ENCODE results near the gene KPTN. TPM values are rescaled to one million over a fixed set of nuclear protein-coding genes. Genes with fewer than 3 reads are reported as not detected.

Gene KPTN
- total and polyA plus RNA-seq, 4 donors: 7.1 to 29.0 (median 17.5) TPM

GRCh38 chr19:47509973-47510372 lies 26.0 kb upstream of the KPTN start:
- Histone ChIP-seq H3K36me3 (ENCODE audit: control insufficient read depth, insufficient read depth, low read length) (peaks cover 45% of the 10 kb centered on the region), H3K27ac (ENCODE audit: low read depth, low read length) (peak overlapping the region; percentile 61), H3K27me3 (ENCODE audit: control insufficient read depth, insufficient read depth, low read length) (no peaks in the 10 kb centered on the region), H3K9me3 (ENCODE audit: control insufficient read depth, insufficient read depth, low read length) (no peaks in the 10 kb centered on the region), H3K4me1 (ENCODE audit: control insufficient read depth, insufficient read depth, low read length) (peaks cover 76% of the 10 kb centered on the region), H3K4me3 (ENCODE audit: low read depth, low read length) (no peak overlapping the region)
- 55% methylated on average over 6 of the region's 8 CpGs for WGBS (ENCODE audit: insufficient coverage)
- DNase-seq (ENCODE audit: low read depth in 4 of 6, low spot score in 6 of 6): peak in 1 of 6 donors; percentile 63

GRCh38 chr19:47509170-47509847 lies 25.3 kb upstream of the KPTN start:
- peaks cover 71% of the 10 kb centered on the region for H3K4me1 ChIP-seq (ENCODE audit: control insufficient read depth, insufficient read depth, low read length)

GRCh38 chr19:47508721-47509120 lies 24.7 kb upstream of the KPTN start:
- Histone ChIP-seq H3K27ac (ENCODE audit: low read depth, low read length) (no peak overlapping the region), H3K9me3 (ENCODE audit: control insufficient read depth, insufficient read depth, low read length) (no peaks in the 10 kb centered on the region), H3K4me1 (ENCODE audit: control insufficient read depth, insufficient read depth, low read length) (peaks cover 65% of the 10 kb centered on the region), H3K36me3 (ENCODE audit: control insufficient read depth, insufficient read depth, low read length) (peaks cover 49% of the 10 kb centered on the region), H3K4me3 (ENCODE audit: low read depth, low read length) (no peak overlapping the region), H3K27me3 (ENCODE audit: control insufficient read depth, insufficient read depth, low read length) (no peaks in the 10 kb centered on the region)
- DNase-seq (ENCODE audit: low read depth in 4 of 6, low spot score in 6 of 6): no peak
- 100% methylated on average over 1 of the region's 5 CpGs for WGBS (ENCODE audit: insufficient coverage)

More at GRCh38 chr19:47509170-47509847, 25.3 kb upstream of the KPTN start:
- no peaks in the 10 kb centered on the region for H3K9me3 ChIP-seq (ENCODE audit: control insufficient read depth, insufficient read depth, low read length)
- no peak for DNase-seq (ENCODE audit: low read depth in 4 of 6, low spot score in 6 of 6)
- WGBS (ENCODE audit: insufficient coverage): 88% methylated on average over 18 of the region's 20 CpGs
- no peaks in the 10 kb centered on the region for H3K27me3 ChIP-seq (ENCODE audit: control insufficient read depth, insufficient read depth, low read length)
- H3K4me3 ChIP-seq (ENCODE audit: low read depth, low read length): no peak overlapping the region
- H3K36me3 ChIP-seq (ENCODE audit: control insufficient read depth, insufficient read depth, low read length): peaks cover 45% of the 10 kb centered on the region
- no peak overlapping the region for H3K27ac ChIP-seq (ENCODE audit: low read depth, low read length)

- H3K4me1 ChIP-seq (ENCODE audit: control insufficient read depth, insufficient read depth, low read length): peaks cover 59% of the 10 kb centered on the region
- H3K4me3 ChIP-seq (ENCODE audit: low read depth, low read length): no peak overlapping the region
- no peaks in the 10 kb centered on the region for H3K27me3 ChIP-seq (ENCODE audit: control insufficient read depth, insufficient read depth, low read length)
- 56% methylated on average over 10 of the region's 11 CpGs for WGBS (ENCODE audit: insufficient coverage)
- peak in 2 of 6 donors; percentile 54 to 80 for DNase-seq (ENCODE audit: low read depth in 4 of 6, low spot score in 6 of 6)
- H3K36me3 ChIP-seq (ENCODE audit: control insufficient read depth, insufficient read depth, low read length): peaks cover 54% of the 10 kb centered on the region
- no peak overlapping the region for H3K27ac ChIP-seq (ENCODE audit: low read depth, low read length)
- H3K9me3 ChIP-seq (ENCODE audit: control insufficient read depth, insufficient read depth, low read length): no peaks in the 10 kb centered on the region
Observed at GRCh38 chr19:47507924-47508553, 24.0 kb upstream of the KPTN start.

DNA sequence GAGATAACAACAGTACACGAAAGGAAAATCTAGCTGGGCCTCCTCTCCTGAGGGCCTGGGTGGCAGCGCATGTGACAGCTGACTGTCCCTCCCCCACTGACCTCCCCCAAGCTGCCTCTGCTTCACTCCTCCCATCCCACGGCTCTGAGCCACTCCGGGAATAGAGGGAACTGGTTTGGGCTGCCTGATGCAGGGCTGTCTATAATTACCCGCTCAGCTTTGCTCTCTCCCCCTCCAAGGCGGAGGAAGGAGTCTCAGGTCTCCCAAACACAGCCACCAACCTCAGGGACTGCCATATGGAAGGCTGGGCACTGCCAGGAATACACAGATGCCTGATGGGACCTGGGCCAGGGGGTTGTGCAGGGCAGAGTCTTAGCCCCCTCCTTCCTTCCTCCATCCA lies 23.0 kb upstream of the KPTN start:
- DNase-seq (ENCODE audit: low read depth in 4 of 6, low spot score in 6 of 6): peak in 1 of 6 donors; percentile 82
- Histone ChIP-seq H3K36me3 (ENCODE audit: control insufficient read depth, insufficient read depth, low read length) (peaks cover 56% of the 10 kb centered on the region), H3K4me3 (ENCODE audit: low read depth, low read length) (no peak overlapping the region), H3K9me3 (ENCODE audit: control insufficient read depth, insufficient read depth, low read length) (no peaks in the 10 kb centered on the region), H3K27me3 (ENCODE audit: control insufficient read depth, insufficient read depth, low read length) (no peaks in the 10 kb centered on the region), H3K27ac (ENCODE audit: low read depth, low read length) (no peak overlapping the region), H3K4me1 (ENCODE audit: control insufficient read depth, insufficient read depth, low read length) (peaks cover 49% of the 10 kb centered on the region)
- WGBS (ENCODE audit: insufficient coverage): 74% methylated on average over 3 of the region's 6 CpGs

- WGBS (ENCODE audit: insufficient coverage): 77% methylated on average over 4 of the region's 8 CpGs
- no peaks in the 10 kb centered on the region for H3K9me3 ChIP-seq (ENCODE audit: control insufficient read depth, insufficient read depth, low read length)
- H3K4me1 ChIP-seq (ENCODE audit: control insufficient read depth, insufficient read depth, low read length): peaks cover 44% of the 10 kb centered on the region
- H3K27me3 ChIP-seq (ENCODE audit: control insufficient read depth, insufficient read depth, low read length): no peaks in the 10 kb centered on the region
- no peak for DNase-seq (ENCODE audit: low read depth in 4 of 6, low spot score in 6 of 6)
- no peak overlapping the region for H3K27ac ChIP-seq (ENCODE audit: low read depth, low read length)
- H3K36me3 ChIP-seq (ENCODE audit: control insufficient read depth, insufficient read depth, low read length): peaks cover 57% of the 10 kb centered on the region
- no peak overlapping the region for H3K4me3 ChIP-seq (ENCODE audit: low read depth, low read length)
Observed at GRCh38 chr19:47506459-47506858, 22.4 kb upstream of the KPTN start.

DNA sequence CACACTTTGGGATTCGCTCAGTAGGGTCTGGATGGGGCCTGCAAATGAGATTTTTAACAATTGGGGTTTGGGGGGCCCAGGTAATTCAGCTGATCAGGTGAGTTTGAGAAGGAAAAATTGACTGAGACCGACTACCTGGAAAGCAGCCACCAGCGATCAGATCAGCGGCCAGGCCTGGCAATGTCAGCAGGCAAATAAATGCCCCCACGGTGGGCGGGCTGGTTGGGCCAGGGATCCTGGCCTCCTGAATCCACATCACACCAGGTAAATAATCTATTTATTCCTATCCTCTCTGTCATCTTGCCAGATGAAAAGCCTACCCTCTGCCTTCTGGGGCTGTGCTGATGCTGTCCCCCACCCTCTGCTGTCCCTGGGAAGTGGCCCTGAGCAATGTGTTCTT lies 21.5 kb upstream of the KPTN start:
- no peak for DNase-seq (ENCODE audit: low read depth in 4 of 6, low spot score in 6 of 6)
- no peak overlapping the region for H3K27ac ChIP-seq (ENCODE audit: low read depth, low read length)
- H3K4me1 ChIP-seq (ENCODE audit: control insufficient read depth, insufficient read depth, low read length): peaks cover 34% of the 10 kb centered on the region
- no peak overlapping the region for H3K4me3 ChIP-seq (ENCODE audit: low read depth, low read length)
- peaks cover 60% of the 10 kb centered on the region for H3K36me3 ChIP-seq (ENCODE audit: control insufficient read depth, insufficient read depth, low read length)
- 89% methylated on average over 5 of the region's 6 CpGs for WGBS (ENCODE audit: insufficient coverage)
- H3K27me3 ChIP-seq (ENCODE audit: control insufficient read depth, insufficient read depth, low read length): no peaks in the 10 kb centered on the region
- no peaks in the 10 kb centered on the region for H3K9me3 ChIP-seq (ENCODE audit: control insufficient read depth, insufficient read depth, low read length)

DNA sequence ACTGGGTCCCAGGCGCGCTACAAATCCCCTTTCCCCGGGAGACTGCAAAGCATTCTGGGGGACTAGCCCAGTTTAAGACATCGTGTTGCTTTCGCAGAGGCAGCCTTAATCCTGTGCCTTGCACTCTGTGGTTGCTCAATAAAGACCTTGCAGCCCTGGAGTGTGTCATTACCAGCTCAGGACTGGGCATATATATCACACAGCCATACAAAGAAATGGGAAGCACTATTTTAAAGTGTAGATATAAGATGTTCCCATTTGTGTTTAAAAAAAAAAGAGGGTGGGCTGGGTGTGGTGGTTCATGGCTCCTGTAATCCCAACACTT lies 19.8 kb upstream of the KPTN start:
- Histone ChIP-seq H3K9me3 (ENCODE audit: control insufficient read depth, insufficient read depth, low read length) (no peaks in the 10 kb centered on the region), H3K27ac (ENCODE audit: low read depth, low read length) (no peak overlapping the region), H3K4me1 (ENCODE audit: control insufficient read depth, insufficient read depth, low read length) (peaks cover 27% of the 10 kb centered on the region), H3K36me3 (ENCODE audit: control insufficient read depth, insufficient read depth, low read length) (peaks cover 69% of the 10 kb centered on the region), H3K4me3 (ENCODE audit: low read depth, low read length) (no peak overlapping the region), H3K27me3 (ENCODE audit: control insufficient read depth, insufficient read depth, low read length) (no peaks in the 10 kb centered on the region)
- 69% methylated on average over 5 of the region's 5 CpGs for WGBS (ENCODE audit: insufficient coverage)
- no peak for DNase-seq (ENCODE audit: low read depth in 4 of 6, low spot score in 6 of 6)

DNA sequence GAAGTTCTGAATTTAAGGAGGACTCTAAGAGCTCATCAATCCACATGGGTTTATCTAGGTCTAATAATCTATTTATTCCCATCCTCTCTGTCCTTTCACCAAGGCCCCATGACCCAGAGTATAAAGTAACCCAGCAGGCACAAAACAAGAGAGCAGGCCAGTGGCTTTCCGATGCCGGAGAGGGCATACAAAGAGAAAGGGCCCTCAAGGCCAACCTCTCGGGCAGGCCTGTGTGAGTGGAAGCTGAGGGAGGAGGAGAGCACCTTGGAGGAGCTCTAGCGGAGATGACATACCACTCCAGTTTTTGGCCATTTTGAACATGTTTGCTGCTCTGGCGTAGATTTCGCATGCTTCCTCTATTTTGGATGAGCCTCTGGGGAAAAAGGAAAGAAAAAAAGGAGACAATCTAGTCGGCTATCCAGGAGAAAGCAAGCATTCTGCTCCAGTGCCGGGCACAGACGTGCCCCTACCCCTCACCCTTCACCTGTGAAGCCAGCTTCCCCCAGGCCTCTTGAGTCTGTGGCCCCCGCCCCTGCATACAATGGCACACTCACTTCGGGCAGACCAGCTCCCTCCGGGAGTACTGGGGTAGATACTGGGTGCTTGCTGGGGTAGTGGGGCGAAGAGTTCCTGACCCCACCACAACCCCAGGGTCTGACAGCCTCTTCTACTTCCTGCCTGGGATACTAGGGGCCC lies 19.3 kb upstream of the KPTN start:
- 92% methylated on average over 9 of the region's 13 CpGs for WGBS (ENCODE audit: insufficient coverage)
- Histone ChIP-seq H3K9me3 (ENCODE audit: control insufficient read depth, insufficient read depth, low read length) (no peaks in the 10 kb centered on the region), H3K27ac (ENCODE audit: low read depth, low read length) (no peak overlapping the region), H3K36me3 (ENCODE audit: control insufficient read depth, insufficient read depth, low read length) (peaks cover 74% of the 10 kb centered on the region), H3K4me1 (ENCODE audit: control insufficient read depth, insufficient read depth, low read length) (peaks cover 26% of the 10 kb centered on the region), H3K4me3 (ENCODE audit: low read depth, low read length) (no peak overlapping the region), H3K27me3 (ENCODE audit: control insufficient read depth, insufficient read depth, low read length) (no peaks in the 10 kb centered on the region)
- DNase-seq (ENCODE audit: low read depth in 4 of 6, low spot score in 6 of 6): no peak
